Neutrophil (primary cell): ENCODE data around the gene C12orf42.

ENCODE experiments used
- H3K27ac ChIP-seq: fragments of 200-600 bp; sonication (generic); 2 replicates; pipeline ENCODE4 v1.5.1; 2016; ENCODE audit warnings: mild to moderate bottlenecking, moderate library complexity
- H3K27me3 ChIP-seq: fragments of 200-600 bp; sonication (generic); 2 replicates; pipeline ENCODE4 v1.6.0; 2016; ENCODE audit warnings: mild to moderate bottlenecking
- H3K36me3 ChIP-seq: fragments of 200-600 bp; sonication (generic); 2 replicates; pipeline ENCODE4 v1.5.1; 2017
- H3K4me1 ChIP-seq, 2 experiments: fragments of 200-600 bp in 1 of 2; sonication (generic) in 1 of 2; 1 replicate in 1 of 2; 2 replicates in 1 of 2; pipeline versions ENCODE4 v1.5.1 to v1.6.1; 2013 to 2016; ENCODE audit warnings: low read depth in 1 of 2, low read length in 1 of 2, mild to moderate bottlenecking in 1 of 2, moderate library complexity in 1 of 2; ENCODE audit not compliant: control insufficient read depth in 1 of 2, insufficient read depth in 1 of 2
- H3K4me3 ChIP-seq, 2 experiments: fragments of 200-600 bp in 1 of 2; sonication (generic) in 1 of 2; 1 replicate in 1 of 2; 2 replicates in 1 of 2; pipeline ENCODE4 v1.5.1; 2013 to 2016; ENCODE audit warnings: low read depth in 1 of 2, low read length in 1 of 2, mild to moderate bottlenecking in 1 of 2, moderate library complexity in 1 of 2
- H3K9me3 ChIP-seq: fragments of 200-600 bp; sonication (generic); 2 replicates; pipeline ENCODE4 v1.5.1; 2016
- TF ChIP-seq, protein P1 (sequence below): fragments of 200-600 bp; sonication (generic); IDR thresholded peaks from 2 replicates; pipeline ENCODE4 v1.5.1; 2016; ENCODE audit warnings: antibody characterized with exemption

The C12orf42 gene

DNA sequence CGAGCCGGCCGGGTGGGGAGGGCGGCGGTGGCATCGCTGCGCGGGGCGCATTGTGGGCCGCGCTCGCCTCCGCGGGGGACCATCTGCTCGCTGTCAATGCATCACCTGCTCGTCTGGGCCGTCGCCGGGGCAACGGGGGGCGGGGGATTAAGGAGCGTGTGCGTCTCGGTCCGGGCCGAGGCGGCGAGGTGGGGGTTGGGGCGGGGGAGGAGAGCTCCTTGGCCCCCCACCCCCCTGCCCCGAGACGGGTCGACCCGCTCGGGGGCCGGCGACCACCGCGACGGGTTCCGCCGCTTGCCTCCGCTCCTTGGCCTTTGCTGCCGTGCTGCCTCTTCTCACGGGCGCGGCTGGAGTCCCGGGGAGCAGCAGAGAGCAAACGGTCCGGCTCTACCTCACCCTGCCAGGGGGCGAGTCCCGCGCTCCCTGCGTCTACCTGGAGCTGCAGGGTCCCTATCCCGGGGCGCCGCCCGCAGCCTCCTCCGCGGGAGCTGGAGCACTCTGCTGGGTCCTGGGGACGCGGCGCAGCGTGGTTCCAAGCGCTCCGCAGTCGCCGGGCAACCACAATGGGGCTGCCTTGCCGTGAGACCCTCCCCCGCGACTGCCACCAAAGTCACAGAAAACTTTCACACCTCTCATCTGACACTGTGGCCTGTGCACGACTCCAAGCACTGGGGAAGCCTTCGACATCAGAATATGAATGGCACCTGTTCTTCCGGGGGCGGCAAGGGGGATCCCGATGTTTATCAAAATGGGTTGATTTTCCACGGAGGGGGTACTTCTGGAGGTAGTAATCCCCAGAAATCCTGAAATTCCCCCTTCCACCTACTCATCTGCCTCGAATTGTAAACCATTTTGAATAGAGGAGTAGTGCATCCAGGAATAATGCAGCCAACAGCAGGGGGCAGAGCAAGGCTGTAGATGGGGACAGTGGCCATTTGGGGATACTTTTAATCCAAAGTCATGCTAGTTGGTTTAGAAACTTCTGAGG lies at the start of gene C12orf42:
C12orf42 (minus strand) TSS at position 500 of the 988 bp plus-strand sequence. CDS start 17,542 bp downstream, outside the sequence.
- Histone ChIP-seq H3K36me3 (no peaks in the 10 kb centered on the region), H3K4me3 (no peak within 1 kb of the TSS), H3K27me3 (peaks cover 73% of the 10 kb centered on the region), H3K9me3 (no peaks in the 10 kb centered on the region), H3K4me1 (no peaks in the 10 kb centered on the region), H3K27ac (no peak within 1 kb of the TSS)
- TF ChIP-seq, protein P1, sequence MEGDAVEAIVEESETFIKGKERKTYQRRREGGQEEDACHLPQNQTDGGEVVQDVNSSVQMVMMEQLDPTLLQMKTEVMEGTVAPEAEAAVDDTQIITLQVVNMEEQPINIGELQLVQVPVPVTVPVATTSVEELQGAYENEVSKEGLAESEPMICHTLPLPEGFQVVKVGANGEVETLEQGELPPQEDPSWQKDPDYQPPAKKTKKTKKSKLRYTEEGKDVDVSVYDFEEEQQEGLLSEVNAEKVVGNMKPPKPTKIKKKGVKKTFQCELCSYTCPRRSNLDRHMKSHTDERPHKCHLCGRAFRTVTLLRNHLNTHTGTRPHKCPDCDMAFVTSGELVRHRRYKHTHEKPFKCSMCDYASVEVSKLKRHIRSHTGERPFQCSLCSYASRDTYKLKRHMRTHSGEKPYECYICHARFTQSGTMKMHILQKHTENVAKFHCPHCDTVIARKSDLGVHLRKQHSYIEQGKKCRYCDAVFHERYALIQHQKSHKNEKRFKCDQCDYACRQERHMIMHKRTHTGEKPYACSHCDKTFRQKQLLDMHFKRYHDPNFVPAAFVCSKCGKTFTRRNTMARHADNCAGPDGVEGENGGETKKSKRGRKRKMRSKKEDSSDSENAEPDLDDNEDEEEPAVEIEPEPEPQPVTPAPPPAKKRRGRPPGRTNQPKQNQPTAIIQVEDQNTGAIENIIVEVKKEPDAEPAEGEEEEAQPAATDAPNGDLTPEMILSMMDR = no peak

DNA sequence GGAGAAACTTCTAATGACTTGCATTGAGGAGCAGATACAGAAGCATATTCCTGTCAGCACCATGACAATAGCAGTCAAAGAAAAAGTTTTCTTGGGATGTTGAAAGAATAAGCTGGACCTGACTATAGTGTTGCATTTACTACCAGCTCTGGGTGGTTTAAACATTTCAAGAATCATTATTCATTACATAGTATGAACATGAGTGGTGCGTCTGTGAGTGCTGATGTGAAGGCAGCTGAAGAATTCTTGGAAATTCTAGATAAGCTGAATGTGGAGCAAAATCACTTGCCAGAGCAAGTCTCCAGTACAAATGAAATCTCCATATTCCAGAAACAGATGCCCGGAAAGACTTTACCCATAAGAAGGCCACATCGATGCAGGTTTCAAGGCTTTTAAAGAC lies 46.3 kb upstream of the C12orf42 start:
- no peaks in the 10 kb centered on the region for H3K4me1 ChIP-seq
- TF ChIP-seq, protein P1 = no peak
- H3K27me3 ChIP-seq = peaks cover 4% of the 10 kb centered on the region
- no peaks in the 10 kb centered on the region for H3K9me3 ChIP-seq
- no peak overlapping the region for H3K27ac ChIP-seq
- H3K36me3 ChIP-seq = no peaks in the 10 kb centered on the region
- H3K4me3 ChIP-seq = no peak overlapping the region

DNA sequence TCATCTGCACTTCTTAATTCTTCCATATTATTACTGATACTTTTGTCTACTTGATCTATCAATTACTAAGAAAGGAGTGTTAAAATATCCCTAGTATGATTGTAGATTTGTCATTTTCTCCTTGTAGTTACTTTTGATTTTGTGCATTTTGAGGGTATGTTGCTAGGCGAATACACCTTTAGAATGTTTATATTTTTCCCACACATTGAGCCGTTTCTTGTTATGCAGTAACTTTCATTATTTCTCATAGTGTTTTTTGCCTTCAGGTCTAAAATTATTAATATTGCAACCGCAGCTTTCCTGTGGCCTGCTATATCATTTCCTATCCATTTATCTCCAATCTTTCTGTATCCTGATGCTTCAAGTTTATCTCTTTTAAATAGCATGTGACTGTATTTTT lies 44.6 kb upstream of the C12orf42 start:
- Histone ChIP-seq H3K27ac (no peak overlapping the region), H3K27me3 (no peaks in the 10 kb centered on the region), H3K4me3 (no peak overlapping the region), H3K9me3 (no peaks in the 10 kb centered on the region), H3K36me3 (no peaks in the 10 kb centered on the region), H3K4me1 (no peaks in the 10 kb centered on the region)
- TF ChIP-seq, protein P1 = no peak

DNA sequence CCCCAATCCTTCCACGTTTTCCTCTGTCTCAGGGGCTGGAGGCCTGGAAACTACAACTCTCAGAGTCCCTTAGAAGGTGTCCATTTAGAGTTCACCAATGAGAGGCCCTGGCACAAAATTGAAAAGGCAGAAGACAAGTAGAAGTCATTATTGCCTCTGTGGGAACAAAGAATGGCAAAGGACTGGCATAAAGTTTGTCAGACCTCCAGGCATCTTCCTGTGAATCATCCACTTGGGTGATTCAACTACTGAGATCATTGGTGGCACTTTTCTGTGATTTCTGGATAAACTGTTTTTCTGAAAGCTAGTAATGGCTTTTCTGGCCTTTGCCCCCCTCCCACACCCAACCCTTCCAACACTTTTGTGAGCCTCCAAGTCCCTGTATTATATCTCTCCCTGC lies 42.6 kb upstream of the C12orf42 start:
- TF ChIP-seq, protein P1 = no peak
- H3K27me3 ChIP-seq = no peaks in the 10 kb centered on the region
- H3K36me3 ChIP-seq = no peaks in the 10 kb centered on the region
- H3K9me3 ChIP-seq = no peaks in the 10 kb centered on the region
- no peaks in the 10 kb centered on the region for H3K4me1 ChIP-seq
- no peak overlapping the region for H3K27ac ChIP-seq
- no peak overlapping the region for H3K4me3 ChIP-seq

DNA sequence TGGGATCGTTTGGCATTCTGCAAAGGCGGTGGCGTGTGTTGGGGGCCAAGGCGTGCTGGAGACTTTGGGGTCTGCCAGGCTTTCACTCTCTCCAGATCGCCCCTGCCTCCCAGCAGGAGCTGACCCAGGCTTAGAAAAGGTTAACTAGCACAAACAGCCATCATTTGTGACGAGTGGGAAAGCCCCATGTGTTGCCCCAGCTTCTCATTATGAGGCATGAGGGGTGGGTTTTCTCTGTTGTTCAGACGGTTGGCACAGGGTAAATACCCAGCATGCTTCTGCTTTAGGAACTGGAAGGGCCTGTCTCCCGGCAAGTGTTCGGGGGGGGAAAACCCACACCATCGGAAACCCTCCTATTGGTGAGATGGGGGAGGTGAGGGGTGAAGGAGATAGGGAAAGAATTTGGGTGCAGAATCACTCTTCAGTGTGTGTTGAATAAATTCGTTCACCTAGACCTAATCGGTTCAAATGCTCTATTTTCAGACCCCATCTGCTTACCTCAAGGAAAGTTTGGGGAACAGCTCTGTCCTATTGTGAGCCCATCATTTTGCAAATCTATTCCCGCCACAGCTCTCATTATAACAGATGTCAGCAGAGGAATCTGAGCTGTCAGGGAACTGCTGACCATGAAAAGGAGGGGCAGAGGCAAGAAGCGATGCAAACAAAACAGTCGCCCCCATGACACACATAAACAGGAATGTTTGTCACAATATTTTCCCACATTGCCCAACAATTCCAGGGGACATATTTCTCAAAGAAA lies 34.7 kb upstream of the C12orf42 start:
- TF ChIP-seq, protein P1 = no peak
- Histone ChIP-seq H3K27me3 (peaks cover 4% of the 10 kb centered on the region), H3K36me3 (no peaks in the 10 kb centered on the region), H3K27ac (no peak overlapping the region), H3K4me1 (no peaks in the 10 kb centered on the region), H3K4me3 (no peak overlapping the region), H3K9me3 (no peaks in the 10 kb centered on the region)
